ENCODE measurements around the gene RAPGEF2. TPM values are rescaled to one million over a fixed set of nuclear protein-coding genes. Genes with fewer than 3 reads are reported as not detected.

Gene RAPGEF2
- total RNA-seq, 1 experiment from 2014 or later, result 26.3 TPM

- ChIA-PET CTCF (interaction anchor here (0.6 to 1.2 kb wide), 3 partner anchors 30 to 179 kb away, joined by 3 to 4 read pairs (median 3); no protein-coding TSS in a partner anchor), POLR2A (no interaction called here)
- H3K9me3 Mint-ChIP-seq (ENCODE audit: unreplicated experiment), result peaks cover 12% of the 10 kb centered on the region
- no peak for DNase-seq (ENCODE audit: unreplicated experiment)
- no peak overlapping the region for H3K4me3 Mint-ChIP-seq (ENCODE audit: unreplicated experiment)
- BruUV-seq (replicated peaks), result no TSS peak
- H3K4me1 Mint-ChIP-seq (ENCODE audit: insufficient read depth, unreplicated experiment), result no peaks in the 10 kb centered on the region
- intact Hi-C loops (cut with micrococcal nuclease), result no loop called here
- H3K27me3 Mint-ChIP-seq (ENCODE audit: insufficient read depth, unreplicated experiment), result no peaks in the 10 kb centered on the region
- no peak overlapping the region for H3K27ac Mint-ChIP-seq (ENCODE audit: low read depth, unreplicated experiment)
- no peaks in the 10 kb centered on the region for H3K36me3 Mint-ChIP-seq (ENCODE audit: insufficient read depth, unreplicated experiment)
- TF ChIP-seq CTCF (IDR thresholded peaks at IDR 0.05; ENCODE audit: unreplicated experiment), result no peak
Observed at GRCh38 chr4:159382856-159383561, 280.1 kb downstream of the RAPGEF2 start.

- H3K36me3 Mint-ChIP-seq (ENCODE audit: insufficient read depth, unreplicated experiment), result no peaks in the 10 kb centered on the region
- no peaks in the 10 kb centered on the region for H3K27me3 Mint-ChIP-seq (ENCODE audit: insufficient read depth, unreplicated experiment)
- no peak for DNase-seq (ENCODE audit: unreplicated experiment)
- no peak overlapping the region for H3K4me3 Mint-ChIP-seq (ENCODE audit: unreplicated experiment)
- POLR2A ChIA-PET, result interaction anchor here (0.6 kb wide), 1 partner anchor 20 kb away, joined by 3 read pairs; no protein-coding TSS in a partner anchor
- no peaks in the 10 kb centered on the region for H3K4me1 Mint-ChIP-seq (ENCODE audit: insufficient read depth, unreplicated experiment)
- H3K9me3 Mint-ChIP-seq (ENCODE audit: unreplicated experiment), result peaks cover 12% of the 10 kb centered on the region
- TF ChIP-seq CTCF (IDR thresholded peaks at IDR 0.05; ENCODE audit: unreplicated experiment), result no peak
- CTCF ChIA-PET, result interaction anchor here (0.6 to 1.2 kb wide), 3 partner anchors 31 to 180 kb away, joined by 3 to 4 read pairs (median 3); no protein-coding TSS in a partner anchor
- no peak overlapping the region for H3K27ac Mint-ChIP-seq (ENCODE audit: low read depth, unreplicated experiment)
- intact Hi-C loops (cut with micrococcal nuclease), result no loop called here
- no TSS peak for BruUV-seq (replicated peaks)
Observed at GRCh38 chr4:159383562-159383931, 280.7 kb downstream of the RAPGEF2 start.

- intact Hi-C loops (cut with micrococcal nuclease), result no loop called here
- no peaks in the 10 kb centered on the region for H3K4me1 Mint-ChIP-seq (ENCODE audit: insufficient read depth, unreplicated experiment)
- no peak for TF ChIP-seq CTCF (IDR thresholded peaks at IDR 0.05; ENCODE audit: unreplicated experiment)
- no peaks in the 10 kb centered on the region for H3K36me3 Mint-ChIP-seq (ENCODE audit: insufficient read depth, unreplicated experiment)
- DNase-seq (ENCODE audit: unreplicated experiment), result no peak
- peaks cover 12% of the 10 kb centered on the region for H3K9me3 Mint-ChIP-seq (ENCODE audit: unreplicated experiment)
- H3K4me3 Mint-ChIP-seq (ENCODE audit: unreplicated experiment), result no peak overlapping the region
- no peak overlapping the region for H3K27ac Mint-ChIP-seq (ENCODE audit: low read depth, unreplicated experiment)
- no TSS peak for BruUV-seq (replicated peaks)
- H3K27me3 Mint-ChIP-seq (ENCODE audit: insufficient read depth, unreplicated experiment), result no peaks in the 10 kb centered on the region
- ChIA-PET POLR2A (interaction anchor here (0.6 kb wide), 1 partner anchor 21 kb away, joined by 3 read pairs; no protein-coding TSS in a partner anchor), CTCF (interaction anchor here (0.6 to 1.3 kb wide), 4 partner anchors 15 to 180 kb away, joined by 3 to 4 read pairs (median 4); no protein-coding TSS in a partner anchor)
Observed at GRCh38 chr4:159384017-159384416, 281.1 kb downstream of the RAPGEF2 start.

GRCh38 chr4:159384632-159385031, 281.8 kb downstream of the RAPGEF2 start:
- peaks cover 12% of the 10 kb centered on the region for H3K9me3 Mint-ChIP-seq (ENCODE audit: unreplicated experiment)
- H3K27me3 Mint-ChIP-seq (ENCODE audit: insufficient read depth, unreplicated experiment), result no peaks in the 10 kb centered on the region
- no peak overlapping the region for H3K27ac Mint-ChIP-seq (ENCODE audit: low read depth, unreplicated experiment)
- no TSS peak for BruUV-seq (replicated peaks)
- intact Hi-C loops (cut with micrococcal nuclease), result no loop called here
- no peaks in the 10 kb centered on the region for H3K4me1 Mint-ChIP-seq (ENCODE audit: insufficient read depth, unreplicated experiment)
- no peak for TF ChIP-seq CTCF (IDR thresholded peaks at IDR 0.05; ENCODE audit: unreplicated experiment)
- ChIA-PET CTCF (interaction anchor here (0.6 to 1.3 kb wide), 4 partner anchors 10 to 97 kb away, joined by 3 to 6 read pairs (median 4); no protein-coding TSS in a partner anchor), POLR2A (interaction anchor here (1.2 kb wide), 1 partner anchor 23 kb away, joined by 3 read pairs; no protein-coding TSS in a partner anchor)
- H3K4me3 Mint-ChIP-seq (ENCODE audit: unreplicated experiment), result no peak overlapping the region
- no peak for DNase-seq (ENCODE audit: unreplicated experiment)
- no peaks in the 10 kb centered on the region for H3K36me3 Mint-ChIP-seq (ENCODE audit: insufficient read depth, unreplicated experiment)

Data from MCF 10A (cell line).